ENCODE results near the gene NRG3.

NRG3 gene

DNA sequence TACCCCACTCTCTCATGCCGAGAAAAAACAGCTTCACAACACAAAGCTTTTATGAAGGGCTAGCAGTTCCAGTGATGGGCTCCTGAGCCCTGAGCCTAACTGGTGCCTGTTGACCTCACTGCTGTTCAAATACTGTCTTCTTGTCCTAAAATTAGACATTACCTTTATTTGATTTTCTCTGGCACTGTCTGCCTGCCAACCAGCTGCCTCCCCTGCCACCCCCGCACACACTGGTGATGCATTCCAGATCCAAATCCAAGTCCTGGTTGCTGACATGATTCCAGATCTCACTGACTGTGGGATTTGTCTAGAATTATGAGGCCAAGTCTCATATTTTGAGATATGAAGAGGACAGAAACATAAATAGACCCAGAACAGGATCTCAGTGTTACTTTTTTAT is 816.2 kb downstream of the NRG3 start:
- H3K9me3 Mint-ChIP-seq, result peaks cover 15% of the 10 kb centered on the region
- no peak overlapping the region for H3K27ac Mint-ChIP-seq
- H3K4me1 Mint-ChIP-seq, result no peaks in the 10 kb centered on the region
- ATAC-seq (no peak), DNase-seq (ENCODE audit: low spot score in 2 of 2) (no peak)
- H3K36me3 Mint-ChIP-seq, result no peaks in the 10 kb centered on the region
- H3K4me3 Mint-ChIP-seq, result no peak overlapping the region

- ATAC-seq, result no peak
- no peak for DNase-seq (ENCODE audit: low spot score in 2 of 2)
- no peaks in the 10 kb centered on the region for H3K4me1 Mint-ChIP-seq
- H3K36me3 Mint-ChIP-seq, result no peaks in the 10 kb centered on the region
- no peak overlapping the region for H3K27ac Mint-ChIP-seq
- H3K4me3 Mint-ChIP-seq, result no peak overlapping the region
- peaks cover 16% of the 10 kb centered on the region for H3K9me3 Mint-ChIP-seq
Measured at GRCh38 chr10:82692458-82692857, 817.5 kb downstream of the NRG3 start.

DNA sequence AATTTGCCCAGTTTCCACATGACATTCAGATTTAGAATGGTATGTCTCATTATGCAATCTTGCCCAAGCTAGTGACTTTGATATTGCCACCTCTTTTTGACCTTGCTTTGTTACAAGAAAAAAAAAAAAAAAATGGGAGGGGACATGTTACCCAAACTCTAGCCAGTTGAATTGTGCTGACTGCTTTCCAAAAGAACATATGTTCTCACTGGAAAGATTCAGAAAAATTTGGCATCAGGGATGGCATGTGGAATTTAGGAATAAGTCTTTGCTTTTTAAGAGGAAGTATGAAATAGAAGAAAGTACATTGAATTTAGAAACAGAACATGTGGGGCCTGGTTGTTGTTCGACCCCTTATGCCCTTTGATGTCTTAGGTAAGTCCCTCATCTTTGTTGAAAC is 846.8 kb downstream of the NRG3 start:
- Mint-ChIP-seq H3K27ac (no peak overlapping the region), H3K4me3 (no peak overlapping the region), H3K4me1 (no peaks in the 10 kb centered on the region), H3K9me3 (peaks cover 26% of the 10 kb centered on the region), H3K36me3 (no peaks in the 10 kb centered on the region)
- no peak for DNase-seq (ENCODE audit: low spot score in 2 of 2)
- ATAC-seq, result no peak

GRCh38 chr10:82722273-82722672 is 847.3 kb downstream of the NRG3 start:
- ATAC-seq, result no peak
- Mint-ChIP-seq H3K9me3 (peaks cover 27% of the 10 kb centered on the region), H3K4me3 (no peak overlapping the region)

DNA sequence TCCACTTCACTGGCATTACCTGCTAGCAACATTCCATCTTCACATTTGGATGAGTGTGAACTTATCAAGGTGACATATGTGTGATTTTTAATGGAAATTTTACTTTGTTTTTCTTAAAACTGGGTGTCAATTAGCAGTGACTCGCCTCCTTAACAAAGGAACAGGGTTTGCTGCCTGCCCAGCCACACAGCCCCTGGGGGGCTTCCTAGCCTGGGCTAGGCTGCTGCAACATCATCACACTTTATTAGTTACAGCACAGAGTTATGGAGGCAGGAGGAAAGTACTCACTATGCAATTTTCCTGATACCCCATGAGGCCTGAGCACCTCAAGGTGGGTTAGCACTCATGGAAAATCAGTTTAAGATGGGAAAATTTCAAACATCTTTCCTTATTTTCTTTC is 861.3 kb downstream of the NRG3 start:
- Mint-ChIP-seq H3K27ac (no peak overlapping the region), H3K9me3 (peaks cover 7% of the 10 kb centered on the region), H3K36me3 (no peaks in the 10 kb centered on the region), H3K4me1 (no peaks in the 10 kb centered on the region), H3K4me3 (no peak overlapping the region)
- no peak for DNase-seq (ENCODE audit: low spot score in 2 of 2)
- no peak for ATAC-seq

More at GRCh38 chr10:82722273-82722672, 847.3 kb downstream of the NRG3 start:
- DNase-seq (ENCODE audit: low spot score in 2 of 2), result no peak
- Mint-ChIP-seq H3K4me1 (no peaks in the 10 kb centered on the region), H3K27ac (no peak overlapping the region), H3K36me3 (no peaks in the 10 kb centered on the region)

GRCh38 chr10:82737549-82737948 is 862.6 kb downstream of the NRG3 start:
- Mint-ChIP-seq H3K4me1 (no peaks in the 10 kb centered on the region), H3K4me3 (no peak overlapping the region), H3K36me3 (no peaks in the 10 kb centered on the region), H3K27ac (no peak overlapping the region), H3K9me3 (peaks cover 9% of the 10 kb centered on the region)
- no peak for DNase-seq (ENCODE audit: low spot score in 2 of 2)
- ATAC-seq, result no peak

GRCh38 chr10:82738592-82738991 is 863.6 kb downstream of the NRG3 start:
- H3K4me3 Mint-ChIP-seq, result no peak overlapping the region
- no peak for ATAC-seq
- no peak overlapping the region for H3K27ac Mint-ChIP-seq
- H3K36me3 Mint-ChIP-seq, result no peaks in the 10 kb centered on the region
- peaks cover 7% of the 10 kb centered on the region for H3K9me3 Mint-ChIP-seq
- H3K4me1 Mint-ChIP-seq, result no peaks in the 10 kb centered on the region
- no peak for DNase-seq (ENCODE audit: low spot score in 2 of 2)

DNA sequence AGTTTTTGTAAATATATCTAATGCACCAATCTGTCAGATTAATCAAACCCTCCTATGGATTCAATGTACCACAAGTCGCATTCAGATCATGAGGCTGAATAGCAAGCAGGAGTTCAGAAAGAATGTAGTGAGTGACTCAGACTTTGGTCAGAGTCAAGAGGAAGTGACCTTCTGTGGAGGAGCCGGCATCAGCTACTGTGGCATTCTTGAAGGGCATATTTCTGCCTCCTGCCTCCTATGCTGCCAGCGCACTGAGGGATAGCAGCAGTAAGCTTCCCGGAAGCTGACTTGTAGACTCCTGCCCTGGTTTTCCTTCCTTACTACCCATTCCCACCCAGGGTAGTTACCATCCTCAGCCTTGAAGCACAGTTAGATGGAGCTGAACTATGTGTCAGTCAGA is 867.5 kb downstream of the NRG3 start:
- DNase-seq (ENCODE audit: low spot score in 2 of 2) (no peak), ATAC-seq (no peak)
- Mint-ChIP-seq H3K36me3 (no peaks in the 10 kb centered on the region), H3K9me3 (peaks cover 6% of the 10 kb centered on the region), H3K4me3 (no peak overlapping the region), H3K4me1 (no peaks in the 10 kb centered on the region), H3K27ac (no peak overlapping the region)

DNA sequence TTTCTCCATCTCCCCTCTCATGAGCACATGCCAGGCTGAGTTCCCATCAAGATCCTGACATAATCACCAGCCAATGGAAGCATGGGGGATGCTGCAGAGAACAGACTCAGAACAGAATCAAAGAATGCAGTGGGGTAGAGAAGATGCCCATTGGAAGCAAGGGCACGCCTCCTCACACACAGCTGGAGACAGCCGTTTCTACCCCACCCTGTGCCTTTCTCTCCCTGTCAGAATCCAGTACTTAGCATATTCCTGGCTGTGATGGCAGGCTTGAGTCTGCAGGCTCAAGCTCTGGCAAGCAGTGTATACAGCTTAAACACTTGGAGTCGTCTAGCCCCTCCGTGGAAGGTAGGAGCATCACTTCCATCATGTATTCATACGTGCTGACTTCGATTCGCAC is 867.9 kb downstream of the NRG3 start:
- H3K9me3 Mint-ChIP-seq, result peaks cover 4% of the 10 kb centered on the region
- ATAC-seq (no peak), DNase-seq (ENCODE audit: low spot score in 2 of 2) (no peak)
- H3K36me3 Mint-ChIP-seq, result no peaks in the 10 kb centered on the region
- H3K4me1 Mint-ChIP-seq, result no peaks in the 10 kb centered on the region
- H3K27ac Mint-ChIP-seq, result no peak overlapping the region
- H3K4me3 Mint-ChIP-seq, result no peak overlapping the region

GRCh38 chr10:82750538-82750937 is 875.5 kb downstream of the NRG3 start:
- ATAC-seq, result no peak

DNA sequence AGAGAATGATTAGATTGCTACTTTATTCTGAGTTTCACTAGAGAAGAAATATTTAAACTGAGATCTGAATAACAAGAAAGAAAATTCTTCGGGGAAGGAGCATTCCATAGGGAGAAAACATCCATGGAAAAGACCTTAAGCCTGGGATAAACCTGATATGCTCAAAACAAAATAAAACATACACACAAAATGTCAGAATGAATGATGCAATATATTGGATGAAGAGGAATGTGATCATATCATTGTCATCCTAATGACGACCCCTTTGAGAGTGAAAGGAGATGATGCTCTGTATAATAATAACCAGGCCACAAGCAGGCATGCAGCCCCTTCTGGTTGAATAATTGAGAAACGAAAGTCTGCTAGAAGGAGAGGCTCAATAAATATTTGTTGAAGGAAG is 882.4 kb downstream of the NRG3 start:
- Mint-ChIP-seq H3K4me3 (no peak overlapping the region), H3K36me3 (no peaks in the 10 kb centered on the region)

More at GRCh38 chr10:82750538-82750937, 875.5 kb downstream of the NRG3 start:
- H3K9me3 Mint-ChIP-seq, result peaks cover 3% of the 10 kb centered on the region
- DNase-seq (ENCODE audit: low spot score in 2 of 2), result no peak
- H3K4me1 Mint-ChIP-seq, result no peaks in the 10 kb centered on the region
- no peak overlapping the region for H3K4me3 Mint-ChIP-seq
- no peaks in the 10 kb centered on the region for H3K36me3 Mint-ChIP-seq
- no peak overlapping the region for H3K27ac Mint-ChIP-seq

GRCh38 chr10:82757901-82758300 is 882.9 kb downstream of the NRG3 start:
- Mint-ChIP-seq H3K27ac (no peak overlapping the region), H3K4me1 (no peaks in the 10 kb centered on the region), H3K4me3 (no peak overlapping the region), H3K9me3 (peaks cover 19% of the 10 kb centered on the region), H3K36me3 (no peaks in the 10 kb centered on the region)
- ATAC-seq (no peak), DNase-seq (ENCODE audit: low spot score in 2 of 2) (no peak)

More for the DNA sequence above, 882.4 kb downstream of the NRG3 start:
- no peak overlapping the region for H3K27ac Mint-ChIP-seq
- DNase-seq (ENCODE audit: low spot score in 2 of 2) (no peak), ATAC-seq (no peak)
- H3K4me1 Mint-ChIP-seq, result no peaks in the 10 kb centered on the region
- peaks cover 19% of the 10 kb centered on the region for H3K9me3 Mint-ChIP-seq

DNA sequence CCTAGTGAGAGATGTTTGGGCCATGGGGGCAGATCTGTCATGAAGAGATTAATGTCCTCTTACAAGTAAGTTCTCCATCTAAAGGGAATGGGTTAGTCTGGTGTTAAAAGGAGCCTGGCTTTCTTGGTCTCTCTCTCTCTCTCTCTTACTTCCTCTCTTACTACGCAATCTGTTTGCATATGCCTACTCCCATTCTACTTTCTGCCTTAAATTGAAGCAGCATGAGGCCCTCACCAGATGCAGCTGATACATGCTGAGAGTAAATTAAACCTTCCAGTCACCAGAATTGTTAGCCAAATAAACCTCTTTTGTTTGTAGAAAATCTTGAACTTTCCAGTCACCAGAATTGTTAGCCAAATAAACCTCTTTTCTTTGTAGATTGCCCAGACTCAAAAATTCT is 884.1 kb downstream of the NRG3 start:
- Mint-ChIP-seq H3K36me3 (no peaks in the 10 kb centered on the region), H3K27ac (no peak overlapping the region), H3K9me3 (peaks cover 19% of the 10 kb centered on the region), H3K4me1 (no peaks in the 10 kb centered on the region), H3K4me3 (no peak overlapping the region)
- ATAC-seq (no peak), DNase-seq (ENCODE audit: low spot score in 2 of 2) (no peak)

DNA sequence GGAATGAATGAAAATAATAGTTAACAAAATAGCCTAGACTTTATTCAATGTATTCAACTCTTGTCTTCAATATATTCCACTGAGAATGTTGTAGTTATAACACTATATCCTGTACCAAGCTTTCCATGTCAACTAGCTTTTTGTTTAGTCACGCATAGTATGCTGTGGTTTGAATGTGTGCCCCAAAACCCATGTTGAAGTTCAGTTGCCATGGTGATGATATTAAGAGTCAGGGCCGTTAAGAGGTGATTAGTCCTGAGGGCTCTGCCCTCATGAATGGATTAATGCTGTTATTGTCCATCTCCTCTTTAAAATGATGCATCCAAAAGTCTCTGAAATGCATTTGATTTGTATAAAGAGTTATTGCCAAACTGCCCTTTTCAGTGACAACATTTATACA is 887.6 kb downstream of the NRG3 start:
- H3K36me3 Mint-ChIP-seq, result no peaks in the 10 kb centered on the region
- ATAC-seq (no peak), DNase-seq (ENCODE audit: low spot score in 2 of 2) (no peak)
- no peak overlapping the region for H3K4me3 Mint-ChIP-seq
- no peaks in the 10 kb centered on the region for H3K4me1 Mint-ChIP-seq
- no peak overlapping the region for H3K27ac Mint-ChIP-seq
- peaks cover 15% of the 10 kb centered on the region for H3K9me3 Mint-ChIP-seq

DNA sequence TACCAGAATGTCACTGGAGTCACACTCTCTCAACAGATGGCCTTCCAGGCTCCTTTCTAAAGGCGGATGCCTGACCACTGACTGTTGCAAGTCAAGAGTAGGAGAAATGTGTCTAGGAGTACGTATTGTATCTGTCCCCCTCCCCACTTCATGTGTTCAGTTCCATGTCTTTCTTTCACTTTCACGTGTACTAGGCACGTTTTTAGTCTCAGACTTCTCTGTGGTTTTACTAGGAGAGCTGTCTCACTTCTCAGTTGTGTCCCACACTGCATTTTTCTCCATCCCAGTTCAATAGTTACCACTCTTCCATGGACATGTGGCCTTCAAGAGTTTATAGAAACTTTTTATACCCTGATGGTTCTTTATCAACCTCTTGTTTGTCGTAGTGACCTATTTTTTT is 893.0 kb downstream of the NRG3 start:
- Mint-ChIP-seq H3K27ac (no peak overlapping the region), H3K36me3 (no peaks in the 10 kb centered on the region), H3K4me3 (no peak overlapping the region), H3K4me1 (no peaks in the 10 kb centered on the region), H3K9me3 (peaks cover 23% of the 10 kb centered on the region)
- DNase-seq (ENCODE audit: low spot score in 2 of 2) (no peak), ATAC-seq (no peak)

DNA sequence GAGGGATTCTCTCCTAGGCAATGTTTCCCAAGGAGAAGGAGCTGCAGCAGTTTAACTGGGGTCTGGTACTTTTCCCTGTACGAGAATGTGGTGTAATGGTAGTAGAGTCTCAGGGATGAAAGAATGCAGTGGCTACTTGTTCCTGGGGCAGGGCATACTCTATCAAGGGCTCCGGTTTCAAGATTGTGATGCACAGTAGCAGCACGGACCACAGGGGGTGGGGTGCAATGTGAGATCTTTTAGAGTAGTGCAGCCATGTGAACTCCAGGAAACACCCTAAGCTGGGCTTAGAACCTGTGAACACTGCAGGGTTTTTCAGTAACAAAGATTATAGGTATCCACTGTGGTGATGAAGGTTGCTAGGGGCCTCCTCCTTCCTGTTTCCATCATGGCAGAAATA is 903.9 kb downstream of the NRG3 start:
- Mint-ChIP-seq H3K4me1 (no peaks in the 10 kb centered on the region), H3K36me3 (no peaks in the 10 kb centered on the region), H3K4me3 (no peak overlapping the region), H3K9me3 (peaks cover 16% of the 10 kb centered on the region), H3K27ac (no peak overlapping the region)
- DNase-seq (ENCODE audit: low spot score in 2 of 2), result no peak
- no peak for ATAC-seq

- no peaks in the 10 kb centered on the region for H3K4me1 Mint-ChIP-seq
- no peaks in the 10 kb centered on the region for H3K36me3 Mint-ChIP-seq
- H3K27ac Mint-ChIP-seq, result no peak overlapping the region
- DNase-seq (ENCODE audit: low spot score in 2 of 2), result no peak
- ATAC-seq, result no peak
- peaks cover 20% of the 10 kb centered on the region for H3K9me3 Mint-ChIP-seq
- no peak overlapping the region for H3K4me3 Mint-ChIP-seq
Measured at GRCh38 chr10:82796510-82796909, 921.5 kb downstream of the NRG3 start.
